HuH-7 (cell line): ENCODE results near the gene VCAM1.
"Not testable (repeated sequence)": the region's sequence is repeated elsewhere in the genome, so short reads cannot be mapped to it uniquely, and the experiment has no call there.

Experiments
- DNase-seq: peaks from one replicate; pipeline ENCODE4 v3.0.0; 2011; ENCODE audit warnings: low spot score

Gene VCAM1

DNA sequence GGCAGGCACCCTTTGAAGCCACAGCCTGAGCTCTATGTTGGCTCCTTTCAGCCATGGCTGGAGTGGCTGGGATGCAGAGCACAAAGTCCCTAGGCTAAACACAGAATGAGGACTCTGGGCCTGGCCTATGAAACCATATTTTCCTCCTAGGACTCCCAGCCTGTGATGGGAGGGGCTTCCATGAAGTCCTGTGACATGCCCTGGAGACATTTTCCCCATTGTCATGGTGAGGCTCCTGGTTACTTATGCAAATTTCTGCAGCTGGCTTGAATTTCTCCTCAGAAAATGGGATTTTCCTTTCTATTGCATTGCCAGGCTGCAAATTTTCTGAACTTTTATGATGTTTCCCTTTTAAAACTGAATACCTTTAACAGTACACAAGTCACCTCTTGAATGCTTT, 61.3 kb downstream of the VCAM1 start:
- DNase-seq = no peak

DNA sequence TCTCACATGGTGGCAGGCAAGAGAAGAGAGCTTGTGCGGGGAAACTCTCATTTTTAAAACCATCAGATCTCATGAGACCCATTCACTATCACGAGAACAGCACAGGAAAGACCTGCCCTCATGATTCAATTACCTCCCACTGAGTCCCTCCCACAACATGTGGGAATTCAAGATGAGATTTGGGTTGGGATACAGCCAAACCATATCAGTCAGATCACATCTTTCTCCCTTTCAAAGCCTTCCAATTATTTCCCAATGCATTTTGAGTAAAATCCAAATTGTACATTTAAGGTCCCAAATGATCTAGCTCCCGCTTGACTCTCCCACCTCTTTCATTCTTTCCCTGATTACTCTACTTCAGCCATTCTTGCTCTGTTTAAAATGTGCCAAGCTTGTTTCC, 62.2 kb downstream of the VCAM1 start:
- not testable (repeated sequence) for DNase-seq

DNA sequence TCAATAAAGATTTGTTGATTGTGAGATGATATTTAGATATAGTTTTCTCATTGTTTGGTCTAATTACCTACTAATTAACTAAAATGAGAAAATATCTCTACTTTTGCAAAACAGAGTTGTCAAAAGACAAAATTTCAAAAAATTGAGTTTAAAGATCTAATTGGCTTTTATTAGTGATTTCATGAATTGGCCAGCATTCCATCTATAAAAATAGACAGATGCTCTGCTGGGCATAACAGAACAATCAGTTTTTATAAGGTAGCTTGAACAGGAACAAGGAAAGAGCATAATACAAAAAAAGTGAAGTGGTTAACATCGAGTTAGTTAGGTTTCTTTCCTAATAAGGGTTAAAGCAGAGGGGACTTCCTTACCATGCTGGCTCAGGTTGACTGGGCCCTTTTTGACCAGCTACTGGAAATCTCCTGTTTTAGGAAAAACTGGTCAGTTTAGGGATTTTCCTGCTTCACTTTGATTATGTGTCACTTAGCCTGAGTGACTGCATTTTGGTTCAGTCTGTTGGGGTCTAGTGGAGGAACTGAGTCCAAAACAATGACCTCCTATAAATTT, 63.0 kb downstream of the VCAM1 start:
- DNase-seq = no peak

DNA sequence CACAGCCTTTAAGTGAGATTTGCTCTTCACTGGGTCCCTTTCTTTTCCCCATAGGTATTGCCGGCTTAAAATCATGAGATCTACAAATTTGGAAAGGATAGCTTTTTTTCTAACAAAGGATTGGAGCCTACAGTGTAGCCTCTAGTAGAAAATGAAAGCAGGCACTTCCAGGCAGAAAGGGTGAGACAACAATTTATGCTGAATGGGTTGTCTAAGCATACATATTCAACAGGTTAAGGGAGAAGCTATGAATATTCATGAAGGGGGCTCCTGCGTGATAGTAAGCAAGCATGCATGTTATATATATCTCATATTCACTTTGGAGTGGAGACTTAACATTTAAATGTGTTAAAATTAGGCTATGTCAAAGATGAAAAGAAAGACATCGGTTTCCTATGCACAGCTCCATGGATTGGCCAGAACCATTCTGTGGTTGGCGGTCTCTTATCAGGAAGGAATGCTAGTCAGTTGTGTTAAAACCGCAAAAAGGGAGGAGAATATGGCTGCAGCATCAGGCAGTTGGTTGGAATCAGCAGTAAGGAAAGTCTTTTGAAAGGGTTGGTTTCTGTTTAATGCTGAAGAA, 66.0 kb downstream of the VCAM1 start:
- no peak for DNase-seq

DNA sequence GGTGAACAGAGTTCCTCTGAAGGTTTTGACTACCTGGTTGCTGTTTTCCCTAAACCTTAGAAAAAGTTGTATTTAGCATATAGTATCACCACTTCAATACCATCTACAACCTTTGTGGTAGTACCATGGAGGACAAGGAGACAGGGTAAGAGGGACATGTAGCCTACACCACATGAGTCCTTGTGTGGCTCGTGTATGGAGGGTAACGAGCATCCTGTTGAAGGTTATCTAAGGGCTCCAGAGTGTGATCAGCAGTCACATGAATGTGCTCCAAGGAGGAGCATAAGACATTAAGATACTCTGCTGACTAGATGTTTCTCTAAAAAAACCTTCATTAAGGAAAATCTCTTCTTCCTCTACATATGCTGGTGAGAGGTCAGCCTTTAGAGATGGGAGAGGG, 67.3 kb downstream of the VCAM1 start:
- DNase-seq = no peak
